HepG2 (cell line): ENCODE measurements around the gene SERPINB1. TPM values are rescaled to one million over a fixed set of nuclear protein-coding genes. Genes with fewer than 3 reads are reported as not detected.

Experiments
- ASH2L ChIP-seq: fragments of 300-600, 200-600 bp; sonication (generic); IDR thresholded peaks from 2 replicates; pipeline ENCODE4 v1.7.0; 2017; ENCODE audit warnings: low read depth, mild to moderate bottlenecking, moderate library complexity, mixed read lengths, low read length; ENCODE audit not compliant: insufficient read length
- EZH2 ChIP-seq: conservative IDR thresholded peaks from 2 replicates; pipeline ENCODE4 v1.6.1; 2012; ENCODE audit warnings: mild to moderate bottlenecking, low read depth, low read length, moderate library complexity
- FOSL2 ChIP-seq: sonication (generic); formaldehyde crosslinking; IDR thresholded peaks from 2 replicates; pipeline ENCODE4 v1.4.0; 2020; ENCODE audit warnings: missing genetic modification reagents
- GATAD2A ChIP-seq: IDR thresholded peaks from 2 replicates; pipeline ENCODE4 v1.6.1; 2016
- HMG20A ChIP-seq: IDR thresholded peaks from 2 replicates; pipeline ENCODE4 v1.6.1; 2016; ENCODE audit warnings: borderline replicate concordance
- JARID2 ChIP-seq: sonication (generic); formaldehyde crosslinking; IDR thresholded peaks from 2 replicates; pipeline ENCODE4 v1.8.1; 2023; ENCODE audit warnings: missing genetic modification reagents, inconsistent platforms; ENCODE audit not compliant: insufficient replicate concordance
- NCOA1 ChIP-seq: sonication (generic); formaldehyde crosslinking; IDR thresholded peaks from 2 replicates; pipeline ENCODE4 v1.9.0; 2021; ENCODE audit warnings: missing genetic modification reagents
- NCOA5 ChIP-seq: sonication (generic); formaldehyde crosslinking; IDR thresholded peaks from 2 replicates; pipeline ENCODE4 v1.4.0; 2020; ENCODE audit warnings: missing genetic modification reagents
- NFYB ChIP-seq: sonication (generic); formaldehyde crosslinking; IDR thresholded peaks from 2 replicates; pipeline ENCODE4 v1.4.0; 2020; ENCODE audit warnings: missing genetic modification reagents
- PHF21A ChIP-seq: sonication (generic); formaldehyde crosslinking; IDR thresholded peaks from 2 replicates; pipeline ENCODE4 v1.5.0; 2020; ENCODE audit warnings: mild to moderate bottlenecking, missing genetic modification reagents
- SMARCC2 ChIP-seq: fragments of 450-650 bp; IDR thresholded peaks from 2 replicates; pipeline ENCODE4 v1.6.1; 2017; ENCODE audit warnings: antibody characterized with exemption, mild to moderate bottlenecking
- XRCC5 ChIP-seq: fragments of 200-400 bp; formaldehyde crosslinking; optimal IDR thresholded peaks from 2 replicates; pipeline ENCODE3; 2017; ENCODE audit warnings: mild to moderate bottlenecking, low read length
- ZNF234 ChIP-seq: sonication (generic); formaldehyde crosslinking; conservative IDR thresholded peaks from 2 replicates; pipeline ENCODE4 v1.5.1; 2020; ENCODE audit warnings: mild to moderate bottlenecking, missing genetic modification reagents
- ZNF644 ChIP-seq: IDR thresholded peaks from 2 replicates; pipeline ENCODE4 v1.6.1; 2016; ENCODE audit warnings: low read depth
- ZNF777 ChIP-seq: sonication (generic); formaldehyde crosslinking; IDR thresholded peaks from 2 replicates; pipeline ENCODE4 v1.4.0; 2020; ENCODE audit warnings: missing genetic modification reagents
- polyA plus RNA-seq, 8 experiments: library from polyadenylated mRNA; depleted of rRNA in 3 of 8; stranded (reverse) in 7 of 8; unstranded in 1 of 8; fragments of >200 nt; fragmentation: Illumina TruSeq in 4 of 8; extraction: Trizol in 4 of 8; gene quantifications; 2 replicates each; pipeline versions ENCODE4 v1.2.1 to v1.2.3, GENCODE V29; 2011 to 2016; ENCODE audit warnings: low read depth in 4 of 8, missing spikeins in 1 of 8, mixed read lengths in 1 of 8; ENCODE audit not compliant: insufficient read depth in 1 of 8
- total RNA-seq, 5 experiments: library from RNA; depleted of rRNA; stranded (reverse); fragments of >200 nt; fragmentation: Illumina TruSeq; extraction: Trizol; gene quantifications; 2 replicates each; pipeline ENCODE4 v1.2.3, GENCODE V29; 2016; ENCODE audit warnings: low read depth in 1 of 5
- TF ChIP-seq, protein P1 (sequence below): sonication (generic); formaldehyde crosslinking; IDR thresholded peaks from 2 replicates; pipeline ENCODE4 v1.8.0; 2022; ENCODE audit warnings: mild to moderate bottlenecking, missing genetic modification reagents; ENCODE audit not compliant: insufficient replicate concordance
- TF ChIP-seq, protein P2 (sequence below): sonication (generic); formaldehyde crosslinking; IDR thresholded peaks from 2 replicates; pipeline ENCODE4 v1.4.0; 2020; ENCODE audit warnings: mild to moderate bottlenecking, low read depth, missing genetic modification reagents
- TF ChIP-seq, protein P3 (sequence below): sonication (generic); formaldehyde crosslinking; IDR thresholded peaks from 2 replicates; pipeline ENCODE4 v1.4.0; 2020; ENCODE audit warnings: missing genetic modification reagents, mild to moderate bottlenecking, borderline replicate concordance

SERPINB1 gene
- total and polyA plus RNA-seq, 2 of the 13 experiments (the other 11 are each of a cell fraction or from before 2014, with no cell fraction given), result 41.4 to 60.5 TPM

DNA sequence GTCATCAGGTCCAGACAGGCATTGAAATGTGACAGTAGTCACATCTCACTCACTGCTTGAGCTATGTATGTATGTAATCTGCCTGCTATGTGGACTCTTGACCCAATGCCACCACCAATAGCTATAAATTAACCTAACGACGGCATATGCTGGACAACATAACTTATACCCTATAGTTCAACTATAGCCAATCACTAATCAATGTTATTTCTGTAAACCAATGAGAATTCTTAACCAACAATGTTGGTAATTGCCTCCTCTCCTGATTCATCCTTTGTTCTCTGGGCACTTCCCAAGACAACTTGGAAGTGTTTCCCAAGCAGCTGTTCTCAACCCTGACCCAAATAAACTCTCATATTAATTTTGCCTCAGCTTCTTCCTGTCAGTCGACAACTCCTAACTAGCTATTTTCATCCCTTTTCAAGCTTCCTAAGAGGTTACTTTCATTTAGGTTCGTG, 24.1 kb upstream of the SERPINB1 start (continued):
- TF ChIP-seq SMARCC2 (no peak), NFYB (CRISPR knock-in tag) (no peak), HMG20A (CRISPR knock-in tag) (peak; percentile 46; the same call in 1 of the 2 replicates), FOSL2 (0 out of 2 replicates have a peak, but pooled peaks have one; percentile 24), ZNF777 (CRISPR knock-in tag) (0 out of 2 replicates have a peak, but pooled peaks have one; percentile 11), XRCC5 (no peak), GATAD2A (CRISPR knock-in tag) (peak; percentile 53), ASH2L (peak; percentile 60), NCOA1 (no peak), NCOA5 (CRISPR knock-in tag) (no peak), ZNF644 (no peak), JARID2 (CRISPR knock-in tag) (peak; percentile 23), PHF21A (CRISPR knock-in tag) (no peak), ZNF234 (CRISPR knock-in tag) (no peak), EZH2 (no peak)
- TF ChIP-seq, protein P1, sequence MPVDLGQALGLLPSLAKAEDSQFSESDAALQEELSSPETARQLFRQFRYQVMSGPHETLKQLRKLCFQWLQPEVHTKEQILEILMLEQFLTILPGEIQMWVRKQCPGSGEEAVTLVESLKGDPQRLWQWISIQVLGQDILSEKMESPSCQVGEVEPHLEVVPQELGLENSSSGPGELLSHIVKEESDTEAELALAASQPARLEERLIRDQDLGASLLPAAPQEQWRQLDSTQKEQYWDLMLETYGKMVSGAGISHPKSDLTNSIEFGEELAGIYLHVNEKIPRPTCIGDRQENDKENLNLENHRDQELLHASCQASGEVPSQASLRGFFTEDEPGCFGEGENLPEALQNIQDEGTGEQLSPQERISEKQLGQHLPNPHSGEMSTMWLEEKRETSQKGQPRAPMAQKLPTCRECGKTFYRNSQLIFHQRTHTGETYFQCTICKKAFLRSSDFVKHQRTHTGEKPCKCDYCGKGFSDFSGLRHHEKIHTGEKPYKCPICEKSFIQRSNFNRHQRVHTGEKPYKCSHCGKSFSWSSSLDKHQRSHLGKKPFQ (CRISPR knock-in tag), result peak; percentile 15
- TF ChIP-seq, protein P2, sequence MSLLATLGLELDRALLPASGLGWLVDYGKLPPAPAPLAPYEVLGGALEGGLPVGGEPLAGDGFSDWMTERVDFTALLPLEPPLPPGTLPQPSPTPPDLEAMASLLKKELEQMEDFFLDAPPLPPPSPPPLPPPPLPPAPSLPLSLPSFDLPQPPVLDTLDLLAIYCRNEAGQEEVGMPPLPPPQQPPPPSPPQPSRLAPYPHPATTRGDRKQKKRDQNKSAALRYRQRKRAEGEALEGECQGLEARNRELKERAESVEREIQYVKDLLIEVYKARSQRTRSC (CRISPR knock-in tag), result no peak
- TF ChIP-seq, protein P3, sequence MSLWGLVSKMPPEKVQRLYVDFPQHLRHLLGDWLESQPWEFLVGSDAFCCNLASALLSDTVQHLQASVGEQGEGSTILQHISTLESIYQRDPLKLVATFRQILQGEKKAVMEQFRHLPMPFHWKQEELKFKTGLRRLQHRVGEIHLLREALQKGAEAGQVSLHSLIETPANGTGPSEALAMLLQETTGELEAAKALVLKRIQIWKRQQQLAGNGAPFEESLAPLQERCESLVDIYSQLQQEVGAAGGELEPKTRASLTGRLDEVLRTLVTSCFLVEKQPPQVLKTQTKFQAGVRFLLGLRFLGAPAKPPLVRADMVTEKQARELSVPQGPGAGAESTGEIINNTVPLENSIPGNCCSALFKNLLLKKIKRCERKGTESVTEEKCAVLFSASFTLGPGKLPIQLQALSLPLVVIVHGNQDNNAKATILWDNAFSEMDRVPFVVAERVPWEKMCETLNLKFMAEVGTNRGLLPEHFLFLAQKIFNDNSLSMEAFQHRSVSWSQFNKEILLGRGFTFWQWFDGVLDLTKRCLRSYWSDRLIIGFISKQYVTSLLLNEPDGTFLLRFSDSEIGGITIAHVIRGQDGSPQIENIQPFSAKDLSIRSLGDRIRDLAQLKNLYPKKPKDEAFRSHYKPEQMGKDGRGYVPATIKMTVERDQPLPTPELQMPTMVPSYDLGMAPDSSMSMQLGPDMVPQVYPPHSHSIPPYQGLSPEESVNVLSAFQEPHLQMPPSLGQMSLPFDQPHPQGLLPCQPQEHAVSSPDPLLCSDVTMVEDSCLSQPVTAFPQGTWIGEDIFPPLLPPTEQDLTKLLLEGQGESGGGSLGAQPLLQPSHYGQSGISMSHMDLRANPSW (CRISPR knock-in tag), result peak; percentile 54; the same call in 1 of the 2 replicates
